Mesothelial cell of epicardium (in vitro differentiated cells): ENCODE measurements around the gene CNST. TPM values are rescaled to one million over a fixed set of nuclear protein-coding genes. Genes with fewer than 3 reads are reported as not detected.
"Not testable (repeated sequence)": the region's sequence is repeated elsewhere in the genome, so short reads cannot be mapped to it uniquely, and the experiment has no call there.

Experiments
- DNase-seq, 2 experiments: peaks; one replicate each; pipeline ENCODE4 v3.0.0; 2021; ENCODE audit warnings: low spot score in 2 of 2; ENCODE audit not compliant: unreplicated experiment in 2 of 2
- H3K27ac Mint-ChIP-seq: 2 replicates; pipeline ENCODE4 v1.8.0; 2021; ENCODE audit warnings: mixed read lengths
- H3K27me3 Mint-ChIP-seq: 2 replicates; pipeline ENCODE4 v1.8.0; 2021; ENCODE audit warnings: low read depth, mixed read lengths
- H3K36me3 Mint-ChIP-seq: 2 replicates; pipeline ENCODE4 v1.8.0; 2021; ENCODE audit warnings: mixed read lengths
- H3K4me1 Mint-ChIP-seq: 2 replicates; pipeline ENCODE4 v1.8.0; 2021; ENCODE audit warnings: mixed read lengths
- H3K4me3 Mint-ChIP-seq: 2 replicates; pipeline ENCODE4 v1.8.0; 2021; ENCODE audit warnings: mild to moderate bottlenecking, moderate library complexity, mixed read lengths
- H3K9me3 Mint-ChIP-seq: 2 replicates; pipeline ENCODE4 v1.8.0; 2021; ENCODE audit warnings: mixed read lengths
- CTCF ChIP-seq: fragments of 200-600 bp; sonication (generic); IDR thresholded peaks from one replicate; pipeline ENCODE4 v1.5.0; 2021; ENCODE audit warnings: antibody characterized with exemption; ENCODE audit not compliant: unreplicated experiment
- total RNA-seq: library from RNA; stranded (reverse); gene quantifications from 3 replicates; pipeline ENCODE4 v1.2.1, GENCODE V29; 2021

Gene CNST
- total RNA-seq, 1 donor from 2014 or later: 21.0 TPM

- Mint-ChIP-seq H3K27ac (peak overlapping the region; percentile 98), H3K27me3 (no peaks in the 10 kb centered on the region), H3K36me3 (peaks cover 2% of the 10 kb centered on the region), H3K4me1 (peaks cover 21% of the 10 kb centered on the region), H3K9me3 (no peaks in the 10 kb centered on the region), H3K4me3 (peak overlapping the region; percentile 98)
- TF ChIP-seq CTCF: no peak
- no peak for DNase-seq
These were observed 1.5 kb downstream of the CNST start for GRCh38 chr1:246567646-246568235.

GRCh38 chr1:246569248-246570238 lies 3.3 kb downstream of the CNST start:
- H3K27ac Mint-ChIP-seq: no peak overlapping the region
- TF ChIP-seq CTCF: no peak
- no peak for DNase-seq
- peaks cover 21% of the 10 kb centered on the region for H3K4me1 Mint-ChIP-seq
- H3K36me3 Mint-ChIP-seq: no peaks in the 10 kb centered on the region
- no peaks in the 10 kb centered on the region for H3K27me3 Mint-ChIP-seq
- no peak overlapping the region for H3K4me3 Mint-ChIP-seq
- no peaks in the 10 kb centered on the region for H3K9me3 Mint-ChIP-seq

GRCh38 chr1:246571309-246571708 lies 5.1 kb downstream of the CNST start:
- H3K4me1 Mint-ChIP-seq, H3K4me3 Mint-ChIP-seq, H3K27ac Mint-ChIP-seq, H3K27me3 Mint-ChIP-seq, H3K36me3 Mint-ChIP-seq, H3K9me3 Mint-ChIP-seq, DNase-seq: not testable (repeated sequence)

- no peaks in the 10 kb centered on the region for H3K36me3 Mint-ChIP-seq
These were observed 5.7 kb downstream of the CNST start for GRCh38 chr1:246571953-246572352.

GRCh38 chr1:246572785-246573184 lies 6.5 kb downstream of the CNST start:
- DNase-seq: no peak
- no peaks in the 10 kb centered on the region for H3K27me3 Mint-ChIP-seq
- H3K36me3 Mint-ChIP-seq: no peaks in the 10 kb centered on the region
- TF ChIP-seq CTCF: no peak
- no peaks in the 10 kb centered on the region for H3K9me3 Mint-ChIP-seq
- H3K4me3 Mint-ChIP-seq: no peak overlapping the region
- no peak overlapping the region for H3K27ac Mint-ChIP-seq
- H3K4me1 Mint-ChIP-seq: peaks cover 11% of the 10 kb centered on the region

More at GRCh38 chr1:246571953-246572352, 5.7 kb downstream of the CNST start:
- H3K4me3 Mint-ChIP-seq: no peak overlapping the region
- DNase-seq: no peak
- H3K27ac Mint-ChIP-seq: no peak overlapping the region
- H3K27me3 Mint-ChIP-seq: no peaks in the 10 kb centered on the region
- peaks cover 11% of the 10 kb centered on the region for H3K4me1 Mint-ChIP-seq
- no peak for TF ChIP-seq CTCF
- no peaks in the 10 kb centered on the region for H3K9me3 Mint-ChIP-seq

GRCh38 chr1:246573491-246573890 lies 7.2 kb downstream of the CNST start:
- H3K36me3 Mint-ChIP-seq: no peaks in the 10 kb centered on the region
- TF ChIP-seq CTCF: no peak
- H3K27ac Mint-ChIP-seq: no peak overlapping the region

More at GRCh38 chr1:246573491-246573890, 7.2 kb downstream of the CNST start:
- Mint-ChIP-seq H3K27me3 (no peaks in the 10 kb centered on the region), H3K4me1 (peaks cover 14% of the 10 kb centered on the region), H3K9me3 (no peaks in the 10 kb centered on the region), H3K4me3 (no peak overlapping the region)
- no peak for DNase-seq
